ENCODE results near the gene USP14. TPM values are rescaled to one million over a fixed set of nuclear protein-coding genes. Genes with fewer than 3 reads are reported as not detected.

The USP14 gene
- total RNA-seq, 2 donors from 2014 or later, result 51.0 to 96.6 TPM

- Mint-ChIP-seq H3K27ac (no peak overlapping the region), H3K27me3 (no peaks in the 10 kb centered on the region), H3K9me3 (no peaks in the 10 kb centered on the region), H3K4me3 (no peak overlapping the region), H3K4me1 (peaks cover 5% of the 10 kb centered on the region), H3K36me3 (ENCODE audit: low read depth) (peaks cover 80% of the 10 kb centered on the region)
- no peak for ATAC-seq (replicated peaks)
Observed at GRCh38 chr18:192801-193200, 34.4 kb downstream of the USP14 start.

DNA sequence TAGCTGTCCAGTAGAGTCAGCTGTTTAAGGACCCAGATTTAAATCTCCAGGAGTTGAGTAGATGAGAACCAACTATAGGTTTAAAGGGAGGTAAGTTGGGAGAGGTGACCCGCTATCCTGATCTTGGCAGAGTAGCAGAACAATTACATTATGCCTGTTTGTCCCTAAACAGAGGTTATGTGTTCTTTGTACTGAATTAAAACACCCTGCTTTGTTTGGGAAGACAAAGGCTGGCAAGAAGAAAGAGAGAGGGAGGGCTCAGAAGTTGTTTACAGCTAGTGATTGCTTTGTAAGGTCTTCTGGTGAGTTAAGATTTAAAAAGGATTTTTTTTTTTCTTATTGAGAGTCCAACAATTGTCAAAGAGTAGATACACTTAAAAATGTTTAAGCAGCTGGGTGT lies 37.3 kb downstream of the USP14 start:
- Mint-ChIP-seq H3K36me3 (ENCODE audit: low read depth) (peaks cover 79% of the 10 kb centered on the region), H3K27ac (peak overlapping the region; percentile 55), H3K4me1 (peaks cover 5% of the 10 kb centered on the region), H3K9me3 (no peaks in the 10 kb centered on the region), H3K4me3 (no peak overlapping the region), H3K27me3 (no peaks in the 10 kb centered on the region)
- no peak for ATAC-seq (replicated peaks)

GRCh38 chr18:199214-199613 lies 40.9 kb downstream of the USP14 start:
- Mint-ChIP-seq H3K36me3 (ENCODE audit: low read depth) (peaks cover 88% of the 10 kb centered on the region), H3K27ac (no peak overlapping the region), H3K27me3 (no peaks in the 10 kb centered on the region)

DNA sequence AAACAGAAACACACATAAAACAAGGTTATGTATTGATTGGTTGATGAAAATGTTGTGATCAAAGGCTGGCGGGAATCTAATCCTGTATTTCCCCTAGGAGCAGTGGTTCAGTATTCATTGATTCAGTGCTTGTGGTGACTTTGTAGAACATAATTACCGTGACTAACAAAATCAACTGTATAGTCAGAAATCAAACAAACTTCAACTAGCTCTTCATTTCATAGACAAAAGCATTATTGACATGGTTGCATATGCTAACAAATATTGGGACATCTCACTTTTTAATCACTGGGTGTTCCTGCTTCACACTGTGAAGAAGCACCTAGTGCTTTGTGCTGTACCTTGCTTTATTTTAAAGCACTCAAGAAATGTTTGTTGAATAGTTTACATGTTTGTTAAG lies 41.4 kb downstream of the USP14 start:
- H3K9me3 Mint-ChIP-seq, result no peaks in the 10 kb centered on the region
- no peaks in the 10 kb centered on the region for H3K4me1 Mint-ChIP-seq
- H3K27me3 Mint-ChIP-seq, result no peaks in the 10 kb centered on the region
- no peak overlapping the region for H3K27ac Mint-ChIP-seq
- no peak for ATAC-seq (replicated peaks)
- no peak overlapping the region for H3K4me3 Mint-ChIP-seq
- H3K36me3 Mint-ChIP-seq (ENCODE audit: low read depth), result peaks cover 88% of the 10 kb centered on the region

More at GRCh38 chr18:199214-199613, 40.9 kb downstream of the USP14 start:
- H3K4me1 Mint-ChIP-seq, result no peaks in the 10 kb centered on the region
- no peak overlapping the region for H3K4me3 Mint-ChIP-seq
- H3K9me3 Mint-ChIP-seq, result no peaks in the 10 kb centered on the region
- no peak for ATAC-seq (replicated peaks)

DNA sequence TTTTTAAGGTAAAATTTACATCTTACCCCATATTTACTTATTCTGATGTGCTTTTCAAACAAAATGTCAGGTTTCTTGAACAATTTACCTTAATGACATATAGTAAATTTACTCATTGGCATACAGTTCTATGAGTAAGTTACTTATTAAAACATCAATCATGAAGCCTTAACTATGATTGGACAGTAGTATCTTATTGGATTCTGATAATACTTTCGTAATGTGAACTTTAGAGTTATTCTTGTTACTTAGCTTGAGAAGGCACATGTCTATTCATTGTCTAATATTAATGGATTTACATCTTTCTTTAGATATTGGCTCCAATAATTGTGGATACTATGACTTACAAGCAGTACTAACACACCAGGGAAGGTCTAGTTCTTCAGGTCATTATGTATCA lies 51.7 kb downstream of the USP14 start:
- Mint-ChIP-seq H3K4me1 (no peaks in the 10 kb centered on the region), H3K36me3 (ENCODE audit: low read depth) (peaks cover 100% of the 10 kb centered on the region), H3K4me3 (no peak overlapping the region), H3K9me3 (no peaks in the 10 kb centered on the region), H3K27me3 (no peaks in the 10 kb centered on the region), H3K27ac (no peak overlapping the region)
- no peak for ATAC-seq (replicated peaks)

DNA sequence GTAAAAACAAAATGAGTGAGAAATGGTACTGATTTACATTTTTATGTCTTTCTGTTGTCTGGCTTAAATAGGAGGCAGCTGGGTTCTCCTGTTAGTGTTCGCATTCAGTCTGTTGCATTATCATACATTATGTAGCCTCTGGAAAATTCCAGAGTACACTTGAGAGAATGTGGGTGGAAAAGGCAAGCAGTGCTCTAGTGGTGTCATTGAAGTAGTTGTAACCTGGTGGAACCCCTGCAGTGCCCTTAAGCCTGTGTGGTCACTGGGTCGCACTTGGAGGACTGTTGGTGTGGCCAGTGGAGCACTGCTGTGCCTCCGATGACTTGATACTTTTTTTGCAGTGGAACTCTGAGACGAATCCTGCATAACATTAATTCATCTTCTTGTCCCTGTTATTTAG lies 52.4 kb downstream of the USP14 start:
- ATAC-seq (replicated peaks), result no peak
- Mint-ChIP-seq H3K4me3 (no peak overlapping the region), H3K27me3 (no peaks in the 10 kb centered on the region), H3K4me1 (no peaks in the 10 kb centered on the region), H3K9me3 (no peaks in the 10 kb centered on the region), H3K27ac (peak overlapping the region; percentile 24), H3K36me3 (ENCODE audit: low read depth) (peaks cover 100% of the 10 kb centered on the region)

DNA sequence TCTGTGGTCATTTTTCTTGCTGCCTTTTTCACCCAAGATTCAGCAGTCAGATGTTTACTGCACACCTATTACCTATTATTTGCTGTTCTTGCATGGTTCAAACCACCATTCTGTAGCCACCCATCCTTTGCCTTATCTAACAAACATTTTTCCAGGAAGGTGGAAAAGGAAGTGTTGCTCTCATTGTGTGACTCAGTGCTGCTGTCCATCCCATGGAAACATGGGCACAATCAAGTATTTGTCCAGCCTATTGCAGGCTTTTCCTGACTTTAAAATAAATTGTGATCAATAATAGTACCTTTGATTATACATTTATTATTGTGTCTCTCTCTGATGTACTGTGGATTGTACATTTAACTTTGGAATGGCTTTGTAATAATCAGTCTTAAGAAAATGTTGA lies 53.2 kb downstream of the USP14 start:
- H3K9me3 Mint-ChIP-seq, result no peaks in the 10 kb centered on the region
- H3K27me3 Mint-ChIP-seq, result no peaks in the 10 kb centered on the region
- H3K4me1 Mint-ChIP-seq, result no peaks in the 10 kb centered on the region
- H3K36me3 Mint-ChIP-seq (ENCODE audit: low read depth), result peaks cover 100% of the 10 kb centered on the region
- H3K27ac Mint-ChIP-seq, result peak overlapping the region; percentile 16
- no peak for ATAC-seq (replicated peaks)
- H3K4me3 Mint-ChIP-seq, result no peak overlapping the region

GRCh38 chr18:212780-213179 lies 54.4 kb downstream of the USP14 start:
- Mint-ChIP-seq H3K4me1 (no peaks in the 10 kb centered on the region), H3K27me3 (no peaks in the 10 kb centered on the region), H3K36me3 (ENCODE audit: low read depth) (peaks cover 100% of the 10 kb centered on the region), H3K4me3 (no peak overlapping the region), H3K27ac (no peak overlapping the region), H3K9me3 (no peaks in the 10 kb centered on the region)
- no peak for ATAC-seq (replicated peaks)

- Mint-ChIP-seq H3K9me3 (no peaks in the 10 kb centered on the region), H3K36me3 (ENCODE audit: low read depth) (peaks cover 100% of the 10 kb centered on the region), H3K27ac (no peak overlapping the region), H3K4me1 (no peaks in the 10 kb centered on the region), H3K4me3 (no peak overlapping the region), H3K27me3 (no peaks in the 10 kb centered on the region)
- ATAC-seq (replicated peaks), result no peak
Observed at GRCh38 chr18:213505-213904, 55.1 kb downstream of the USP14 start.

DNA sequence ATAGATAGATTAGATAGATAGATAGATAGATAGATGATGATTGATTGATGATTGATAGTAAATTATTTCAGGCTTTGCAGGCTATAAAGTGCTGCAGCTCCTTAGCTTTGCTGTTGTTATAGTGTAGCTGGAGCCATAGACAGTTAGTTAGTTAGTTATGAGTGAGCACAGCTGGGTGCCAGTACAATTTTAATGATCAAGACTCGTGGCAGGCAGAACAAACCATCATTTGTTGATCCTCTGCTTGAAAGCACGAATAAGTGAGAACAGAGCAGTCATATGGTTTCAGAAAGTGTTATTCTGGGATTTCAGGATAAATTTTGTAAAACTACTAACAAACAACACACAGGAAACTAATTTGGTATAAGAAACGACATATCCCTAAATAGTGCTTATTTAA lies 55.6 kb downstream of the USP14 start:
- Mint-ChIP-seq H3K36me3 (ENCODE audit: low read depth) (peaks cover 99% of the 10 kb centered on the region), H3K4me3 (no peak overlapping the region), H3K27me3 (no peaks in the 10 kb centered on the region), H3K9me3 (no peaks in the 10 kb centered on the region), H3K4me1 (no peaks in the 10 kb centered on the region), H3K27ac (no peak overlapping the region)
- ATAC-seq (replicated peaks), result no peak

GRCh38 chr18:215448-216010 lies 57.2 kb downstream of the USP14 start:
- Mint-ChIP-seq H3K36me3 (ENCODE audit: low read depth) (peaks cover 93% of the 10 kb centered on the region), H3K4me3 (no peak overlapping the region), H3K27me3 (no peaks in the 10 kb centered on the region), H3K9me3 (no peaks in the 10 kb centered on the region), H3K4me1 (no peaks in the 10 kb centered on the region), H3K27ac (no peak overlapping the region)
- ATAC-seq (replicated peaks), result no peak

- Mint-ChIP-seq H3K27ac (peak overlapping the region; percentile 74), H3K9me3 (no peaks in the 10 kb centered on the region), H3K36me3 (ENCODE audit: low read depth) (peaks cover 92% of the 10 kb centered on the region), H3K4me1 (no peaks in the 10 kb centered on the region), H3K4me3 (no peak overlapping the region), H3K27me3 (no peaks in the 10 kb centered on the region)
- ATAC-seq (replicated peaks), result no peak
Observed at GRCh38 chr18:217532-218336, 59.4 kb downstream of the USP14 start.

DNA sequence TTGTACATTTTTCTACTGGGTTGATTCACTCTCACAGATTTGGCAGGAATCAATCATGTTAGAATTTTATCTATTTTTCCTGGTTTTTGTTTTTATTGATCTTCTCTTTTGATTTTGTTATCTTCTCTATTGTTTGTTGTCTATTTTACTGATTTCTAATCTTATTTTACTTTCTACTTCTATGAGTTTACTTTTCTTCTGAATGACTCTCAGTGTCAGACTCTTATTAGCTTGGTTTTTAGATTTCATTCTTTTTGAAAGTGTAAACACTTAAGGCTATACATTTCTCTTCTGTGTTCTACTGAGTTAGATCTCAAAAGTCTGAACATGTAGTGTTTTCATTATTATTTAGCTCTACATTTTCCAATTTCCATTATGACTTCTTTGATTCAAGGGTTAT lies 62.4 kb downstream of the USP14 start:
- peaks cover 92% of the 10 kb centered on the region for H3K36me3 Mint-ChIP-seq (ENCODE audit: low read depth)

DNA sequence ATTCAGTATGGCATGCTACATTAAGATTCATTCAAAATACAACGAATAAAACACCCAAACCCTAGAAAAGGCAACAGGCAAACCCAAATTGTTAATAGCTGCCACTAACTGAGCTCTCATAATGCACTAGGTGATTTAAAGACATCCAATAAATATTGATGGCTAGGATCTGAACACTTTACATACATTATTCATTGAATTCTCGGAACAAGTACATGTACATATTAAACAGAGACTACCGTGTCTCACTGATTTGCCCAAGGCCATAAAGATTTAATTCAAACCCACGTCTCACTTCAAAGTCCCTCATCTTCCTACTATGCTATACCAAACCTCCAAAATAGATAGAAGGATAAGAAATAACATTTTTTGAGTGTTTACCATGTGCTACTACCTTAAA lies 67.4 kb downstream of the USP14 start:
- Mint-ChIP-seq H3K9me3 (no peaks in the 10 kb centered on the region), H3K4me1 (no peaks in the 10 kb centered on the region), H3K36me3 (ENCODE audit: low read depth) (peaks cover 90% of the 10 kb centered on the region), H3K27me3 (no peaks in the 10 kb centered on the region), H3K27ac (no peak overlapping the region), H3K4me3 (no peak overlapping the region)
- no peak for ATAC-seq (replicated peaks)

More for the DNA sequence above, 62.4 kb downstream of the USP14 start:
- H3K27ac Mint-ChIP-seq, result peak overlapping the region; percentile 61
- H3K4me3 Mint-ChIP-seq, result no peak overlapping the region
- H3K27me3 Mint-ChIP-seq, result no peaks in the 10 kb centered on the region
- ATAC-seq (replicated peaks), result no peak
- no peaks in the 10 kb centered on the region for H3K4me1 Mint-ChIP-seq
- no peaks in the 10 kb centered on the region for H3K9me3 Mint-ChIP-seq

- no peak overlapping the region for H3K4me3 Mint-ChIP-seq
- peaks cover 76% of the 10 kb centered on the region for H3K36me3 Mint-ChIP-seq (ENCODE audit: low read depth)
- ATAC-seq (replicated peaks), result no peak
- no peaks in the 10 kb centered on the region for H3K27me3 Mint-ChIP-seq
- no peaks in the 10 kb centered on the region for H3K9me3 Mint-ChIP-seq
- H3K27ac Mint-ChIP-seq, result no peak overlapping the region
- no peaks in the 10 kb centered on the region for H3K4me1 Mint-ChIP-seq
Observed at GRCh38 chr18:227374-227773, 69.0 kb downstream of the USP14 start.

All from activated T-helper 17 cell treated with anti-CD3 and anti-CD28 coated beads, Interleukin-2, amount 50 U/mL, for 72 hours (primary cell).